ENCODE measurements around the gene CDK5.

The CDK5 gene

DNA sequence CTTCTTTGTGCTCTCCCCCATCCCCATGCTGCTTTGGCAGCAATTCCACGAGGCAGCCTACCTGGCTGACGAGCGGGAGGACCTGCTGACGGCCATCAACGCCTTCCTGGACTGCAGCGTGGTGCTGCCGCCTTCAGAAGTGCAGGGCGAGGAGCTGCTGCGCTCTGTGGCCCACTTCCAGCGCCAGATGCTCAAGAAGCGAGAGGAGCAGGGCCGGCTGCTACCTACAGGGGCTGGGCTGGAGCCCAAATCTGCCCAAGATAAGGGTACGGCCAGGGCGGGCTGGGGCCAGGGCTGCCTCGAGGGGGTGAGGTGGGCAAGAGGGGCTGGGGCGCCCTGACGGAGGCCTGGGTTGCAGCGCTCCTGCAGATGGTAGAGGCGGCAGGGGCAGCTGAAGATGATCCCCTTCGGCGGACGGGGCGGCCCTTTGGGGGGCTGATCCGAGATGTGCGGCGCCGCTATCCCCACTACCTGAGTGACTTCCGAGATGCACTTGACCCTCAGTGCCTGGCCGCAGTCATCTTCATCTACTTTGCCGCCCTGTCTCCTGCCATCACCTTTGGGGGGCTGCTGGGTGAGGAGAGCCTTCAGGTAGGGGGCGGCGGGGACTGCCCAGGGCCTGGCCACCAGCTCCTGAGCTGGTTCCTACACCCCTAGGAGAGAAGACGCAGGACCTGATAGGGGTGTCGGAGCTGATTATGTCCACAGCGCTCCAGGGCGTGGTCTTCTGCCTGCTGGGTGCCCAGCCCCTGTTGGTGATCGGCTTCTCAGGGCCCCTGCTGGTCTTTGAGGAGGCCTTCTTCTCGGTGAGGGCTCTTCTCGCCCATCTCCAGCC lies 13.6 kb upstream of the CDK5 start:
- DNase-seq = no peak

DNA sequence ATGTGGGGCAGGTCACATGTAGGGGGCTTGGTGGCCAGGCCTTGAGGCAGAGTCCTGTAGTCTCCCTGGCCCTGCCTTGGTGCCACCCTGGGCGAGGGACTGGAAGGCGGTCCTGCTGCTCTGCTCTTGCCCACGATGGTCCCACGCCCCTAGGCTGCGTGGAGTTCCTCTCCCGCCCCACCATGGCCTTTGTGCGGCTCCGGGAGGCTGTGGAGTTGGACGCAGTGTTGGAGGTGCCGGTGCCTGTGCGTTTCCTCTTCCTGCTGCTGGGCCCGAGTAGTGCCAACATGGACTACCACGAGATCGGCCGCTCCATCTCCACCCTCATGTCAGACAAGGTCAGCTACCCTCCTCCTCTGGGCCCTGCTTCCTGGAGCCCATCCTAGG lies 12.9 kb upstream of the CDK5 start:
- no peak for DNase-seq

DNA sequence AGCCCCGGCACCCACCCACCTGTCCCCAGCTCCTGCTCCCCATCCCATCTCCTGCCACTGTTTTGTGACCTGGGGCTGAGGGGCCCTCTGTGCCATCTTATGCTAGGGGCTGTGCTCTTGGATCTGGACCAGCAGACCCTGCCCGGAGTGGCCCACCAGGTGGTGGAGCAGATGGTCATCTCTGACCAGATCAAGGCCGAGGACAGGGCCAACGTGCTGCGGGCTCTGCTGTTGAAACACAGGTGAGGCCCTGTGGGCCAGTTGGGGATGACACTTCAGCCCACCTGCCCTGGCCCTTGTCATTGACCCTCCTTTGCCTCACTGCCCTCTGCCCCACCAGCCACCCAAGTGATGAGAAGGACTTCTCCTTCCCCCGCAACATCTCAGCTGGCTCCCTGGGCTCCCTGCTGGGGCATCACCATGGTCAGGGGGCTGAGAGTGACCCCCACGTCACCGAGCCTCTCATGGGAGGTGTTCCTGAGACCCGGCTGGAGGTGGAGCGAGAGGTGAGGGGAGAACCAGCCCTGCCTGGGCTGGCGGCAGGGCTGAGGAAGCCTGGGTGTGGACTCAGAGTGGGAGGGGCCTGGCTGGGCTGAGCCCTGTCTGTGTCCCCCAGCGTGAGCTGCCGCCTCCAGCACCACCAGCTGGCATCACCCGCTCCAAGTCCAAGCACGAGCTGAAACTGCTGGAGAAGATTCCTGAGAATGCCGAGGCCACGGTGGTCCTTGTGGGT lies 12.3 kb upstream of the CDK5 start:
- DNase-seq = no peak

DNA sequence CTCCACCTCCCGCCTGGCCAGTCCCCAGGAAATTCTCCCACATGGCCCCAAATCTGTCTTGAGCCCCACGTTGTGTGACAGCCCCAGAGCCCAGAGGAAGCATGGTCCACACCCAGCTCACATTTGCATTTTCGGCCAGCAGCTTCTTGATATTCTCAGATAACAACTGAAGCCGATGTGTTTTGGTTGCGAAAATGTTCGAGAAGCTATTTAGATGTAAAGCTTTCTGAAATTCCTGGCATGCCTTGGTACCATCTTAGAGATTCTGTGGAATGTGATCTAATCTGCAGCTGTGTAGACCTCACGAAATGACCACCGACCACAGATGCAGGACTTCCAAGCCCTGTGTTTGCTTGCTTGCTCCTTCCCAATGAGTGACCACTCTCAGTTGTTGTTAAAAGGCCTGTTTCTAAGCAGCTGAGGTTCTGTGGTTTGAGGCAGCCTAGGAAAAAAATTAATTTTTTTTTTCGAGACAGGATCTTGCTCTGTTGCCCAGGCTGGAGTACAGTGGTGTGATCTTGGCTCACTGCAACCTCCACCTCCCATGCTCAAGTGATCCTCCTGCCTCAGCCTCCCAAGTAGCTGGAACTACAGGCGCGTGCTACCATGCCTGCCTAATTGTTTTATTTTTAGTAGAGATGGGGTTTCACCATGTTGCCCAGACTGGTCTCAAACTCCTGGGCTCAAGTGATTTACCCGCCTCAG lies 10.5 kb upstream of the CDK5 start:
- no peak for DNase-seq

DNA sequence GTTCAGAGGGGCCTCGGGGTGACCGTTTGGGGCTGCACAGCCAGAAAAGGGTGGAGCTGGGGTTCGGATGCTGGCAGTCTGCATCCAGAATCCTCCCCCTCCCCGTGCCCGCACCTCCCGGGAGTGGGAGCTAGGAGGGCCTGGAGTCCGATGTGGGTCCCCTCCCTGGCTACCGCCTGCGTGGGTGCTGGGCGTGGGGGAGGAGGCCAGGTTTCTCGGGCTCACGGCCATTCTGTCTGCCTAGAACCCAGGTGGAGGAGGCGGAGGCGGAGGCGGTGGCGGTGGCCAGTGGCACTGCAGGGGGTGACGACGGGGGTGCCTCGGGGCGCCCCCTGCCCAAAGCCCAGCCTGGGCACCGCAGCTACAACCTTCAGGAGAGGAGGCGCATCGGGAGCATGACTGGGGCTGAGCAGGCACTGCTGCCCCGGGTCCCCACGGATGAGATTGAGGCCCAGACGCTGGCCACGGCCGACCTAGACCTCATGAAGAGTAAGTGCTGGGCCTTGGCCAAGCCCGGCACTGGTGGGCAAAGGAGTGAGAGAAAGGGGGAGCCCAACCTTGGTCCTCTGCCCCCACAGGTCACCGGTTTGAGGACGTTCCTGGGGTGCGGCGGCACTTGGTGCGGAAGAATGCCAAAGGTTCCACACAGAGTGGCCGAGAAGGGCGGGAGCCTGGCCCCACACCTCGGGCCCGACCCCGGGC lies 8.7 kb upstream of the CDK5 start:
- no peak for DNase-seq

DNA sequence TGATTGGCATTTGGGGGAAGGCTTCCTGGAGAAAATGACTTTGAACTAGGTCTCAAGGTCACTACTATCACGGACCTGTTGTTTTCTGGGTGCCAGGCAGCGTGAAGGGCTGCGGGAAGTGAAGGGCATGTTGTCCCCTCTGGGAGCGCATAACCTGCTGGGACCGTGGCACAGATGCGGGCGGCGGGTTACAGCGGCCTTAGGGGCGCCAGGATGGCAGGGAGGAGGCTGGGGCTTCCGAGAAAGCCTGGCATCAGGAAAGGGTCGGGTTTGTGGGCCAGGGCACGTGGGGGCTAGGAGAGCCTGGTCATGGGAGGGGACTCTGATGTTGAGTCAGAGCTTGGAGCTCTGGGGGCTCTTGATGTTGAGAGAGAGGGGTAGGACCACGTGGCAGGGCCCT lies 7.8 kb upstream of the CDK5 start:
- DNase-seq = no peak

DNA sequence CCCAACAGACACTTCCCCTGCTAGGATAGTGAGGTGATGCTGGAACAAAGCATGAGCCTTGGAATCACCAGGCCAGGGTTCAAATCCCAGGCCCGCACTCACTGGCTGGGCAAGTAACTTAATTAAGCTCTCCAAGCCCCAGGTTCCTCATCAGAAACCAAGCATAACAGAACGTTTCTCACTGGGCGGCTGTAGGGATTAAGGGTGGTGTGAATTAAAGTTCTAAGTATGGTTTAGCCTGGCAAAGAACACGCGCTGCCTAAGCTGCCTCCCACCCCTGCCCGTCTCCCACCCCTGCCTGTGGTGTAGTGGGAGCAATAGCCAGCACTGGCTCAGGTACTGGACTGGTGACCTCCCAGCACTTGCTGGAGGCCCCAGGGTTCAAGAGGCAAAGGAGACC lies 7.3 kb upstream of the CDK5 start:
- no peak for DNase-seq

DNA sequence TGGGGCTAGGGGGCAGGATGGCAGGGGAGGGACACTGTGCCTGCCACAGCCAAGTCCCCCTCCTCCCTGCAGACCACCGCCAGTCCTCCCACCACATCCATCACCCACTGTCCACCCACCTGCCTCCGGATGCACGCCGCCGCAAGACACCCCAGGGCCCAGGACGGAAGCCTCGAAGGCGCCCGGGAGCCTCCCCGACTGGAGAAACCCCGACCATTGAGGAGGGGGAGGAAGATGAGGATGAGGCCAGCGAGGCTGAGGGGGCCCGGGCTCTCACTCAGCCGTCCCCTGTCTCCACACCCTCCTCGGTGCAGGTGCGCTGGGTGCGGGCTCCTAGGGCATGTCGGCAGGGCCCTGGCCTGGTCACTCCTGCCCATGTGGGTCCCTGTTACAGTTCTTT lies 6.8 kb upstream of the CDK5 start:
- no peak for DNase-seq

DNA sequence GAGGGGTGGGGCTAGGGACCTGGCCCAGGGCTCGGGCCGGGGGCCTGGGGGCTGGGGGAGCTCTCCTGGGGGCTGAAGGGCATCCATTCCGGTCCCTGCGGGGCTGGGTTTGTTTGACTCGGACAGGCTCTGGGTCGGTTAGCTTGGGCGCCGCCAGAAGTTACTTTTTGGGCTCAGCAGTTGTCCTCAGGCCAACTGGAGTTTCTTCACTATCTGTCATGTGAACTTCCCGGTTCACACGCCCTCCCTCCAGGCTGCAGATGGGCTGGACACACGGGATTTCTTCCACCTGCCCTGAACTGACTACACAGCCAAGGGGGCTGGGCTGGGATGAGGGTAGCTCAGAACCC lies 5.5 kb upstream of the CDK5 start:
- no peak for DNase-seq

DNA sequence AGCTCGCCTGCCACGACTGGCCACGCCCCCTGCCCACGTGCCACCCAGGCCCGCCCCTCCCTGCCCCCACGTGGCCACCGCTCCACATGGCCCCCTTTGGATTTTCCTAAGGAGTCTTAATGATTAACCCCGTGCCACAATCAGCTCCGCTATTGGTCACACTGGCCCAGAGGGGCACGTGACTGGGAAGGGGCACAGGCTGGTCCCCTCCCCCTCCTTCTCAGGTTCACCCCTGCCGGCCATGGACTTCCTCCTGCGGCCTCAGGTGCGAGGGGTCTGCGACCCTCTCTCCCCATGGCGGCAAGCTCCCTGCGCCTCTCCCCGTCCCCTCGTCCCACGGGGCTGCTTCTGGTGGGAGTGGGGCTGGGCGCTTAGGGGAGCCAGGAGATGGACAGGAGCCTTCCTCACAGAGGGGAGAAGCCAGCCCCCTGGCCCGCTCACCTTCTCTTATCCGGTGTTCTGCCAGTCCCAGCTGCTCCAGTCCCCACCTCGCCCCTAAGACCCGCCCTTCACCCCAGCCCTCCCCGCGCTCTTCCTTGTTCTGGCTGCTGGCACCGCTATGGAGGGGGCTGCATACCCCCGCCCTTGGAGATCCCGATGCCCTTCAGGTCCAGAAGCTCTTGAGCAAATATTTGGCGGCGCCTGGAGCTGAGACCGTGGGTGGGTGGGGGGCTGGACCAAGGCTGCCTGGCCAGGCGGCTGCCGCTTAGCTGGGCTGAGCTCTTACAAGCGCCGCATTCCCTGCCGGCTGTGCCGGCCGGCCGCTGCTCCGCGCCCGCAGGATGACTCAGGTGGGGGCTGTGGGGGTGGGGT lies 4.9 kb upstream of the CDK5 start:
- DNase-seq = no peak

DNA sequence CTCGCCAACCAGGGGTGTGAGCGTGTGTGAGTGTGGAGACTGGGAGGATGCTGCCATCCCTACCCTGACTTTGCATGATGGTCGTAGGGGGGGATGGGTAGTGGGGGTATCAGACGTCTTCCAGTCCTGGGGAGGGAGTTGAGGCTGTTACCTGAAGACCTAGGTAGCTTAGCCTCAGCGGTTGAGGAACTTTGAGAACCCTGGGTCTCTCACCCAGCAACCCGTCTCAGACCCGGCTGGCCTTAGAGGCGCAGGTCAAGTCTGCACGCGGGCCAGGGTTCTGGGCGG lies 4.4 kb upstream of the CDK5 start:
- no peak for DNase-seq

DNA sequence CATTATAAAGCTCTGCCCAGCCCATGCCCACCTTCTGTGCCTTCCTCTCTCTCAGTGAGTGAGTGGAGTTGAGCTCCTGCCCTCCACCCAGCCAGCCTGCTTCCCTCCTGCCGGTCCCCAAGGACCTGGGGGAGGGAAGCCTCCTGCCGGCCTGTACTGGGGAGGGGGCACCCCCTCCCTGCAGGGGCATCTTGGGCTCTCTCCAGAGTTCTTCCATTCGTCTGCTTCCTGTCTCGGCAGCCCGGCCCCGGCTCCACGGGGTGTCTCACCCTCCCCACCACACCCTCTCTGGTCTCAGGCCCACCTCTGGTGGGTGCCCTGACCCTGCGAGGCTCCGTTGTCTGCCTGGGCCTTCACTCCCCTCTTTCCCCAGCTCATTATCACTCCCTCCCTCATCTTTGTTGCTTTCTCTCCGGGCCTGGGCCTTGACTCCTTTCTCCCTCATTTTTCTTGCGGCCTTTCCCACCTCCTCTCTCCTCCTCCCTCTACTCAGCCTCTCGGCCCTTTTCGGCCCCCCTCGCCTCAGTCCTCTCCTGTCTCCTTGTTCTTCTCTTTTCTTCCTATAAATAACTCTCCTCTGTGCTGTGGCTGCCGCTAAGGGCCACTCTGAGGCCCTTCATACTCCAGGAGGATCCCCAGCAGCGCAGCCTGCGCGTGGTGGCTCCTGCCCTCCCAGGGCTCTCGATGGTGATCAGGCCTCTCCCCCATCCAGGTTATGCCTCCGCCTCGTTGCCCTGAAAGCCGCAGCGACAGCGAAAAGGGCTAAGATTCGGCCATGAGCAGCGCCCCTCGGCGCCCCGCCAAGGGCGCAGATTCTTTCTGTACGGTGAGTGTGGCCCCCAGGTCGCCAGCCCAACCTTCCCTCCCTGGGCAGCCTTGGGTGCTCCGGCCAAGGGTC lies 3.8 kb upstream of the CDK5 start:
- no peak for DNase-seq

DNA sequence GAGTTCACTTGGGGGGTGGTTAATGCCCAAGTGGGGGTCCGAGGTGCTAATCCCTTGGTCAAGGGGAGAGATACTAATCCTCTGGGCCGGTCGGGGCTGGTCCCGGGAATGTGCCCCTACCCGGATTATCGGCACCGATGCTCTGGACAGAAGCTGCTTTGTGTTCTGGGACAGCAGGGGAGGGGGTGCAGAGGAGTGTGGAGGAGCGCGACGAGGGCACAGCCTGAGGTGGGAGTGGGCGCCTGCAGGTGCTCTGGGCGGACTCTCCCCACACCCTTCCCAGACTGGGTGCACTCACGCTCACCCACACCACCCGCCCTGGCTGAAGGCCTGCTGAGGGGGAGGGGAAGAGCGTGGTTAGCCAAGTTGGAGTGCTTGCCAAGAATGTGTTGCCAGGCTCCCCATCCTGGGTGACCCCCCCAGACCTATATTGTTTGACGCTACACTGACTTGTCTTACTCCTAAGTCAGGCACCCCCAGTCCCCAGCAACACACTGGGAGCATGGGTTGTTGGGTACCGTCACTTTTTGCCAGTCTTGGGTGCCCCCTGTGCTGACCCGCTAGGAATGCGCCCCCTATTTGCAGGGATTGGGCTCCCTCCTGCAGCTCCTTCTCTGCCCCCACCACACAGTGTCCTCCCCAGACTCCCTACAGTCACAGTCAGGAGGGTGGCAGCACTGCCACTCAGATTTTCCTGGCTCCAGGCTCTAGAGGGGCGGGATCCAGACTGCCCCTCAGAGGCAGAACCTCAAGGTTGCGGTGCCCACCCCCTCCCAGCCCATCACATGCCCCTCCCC lies 2.9 kb upstream of the CDK5 start:
- DNase-seq = peak; percentile 13

DNA sequence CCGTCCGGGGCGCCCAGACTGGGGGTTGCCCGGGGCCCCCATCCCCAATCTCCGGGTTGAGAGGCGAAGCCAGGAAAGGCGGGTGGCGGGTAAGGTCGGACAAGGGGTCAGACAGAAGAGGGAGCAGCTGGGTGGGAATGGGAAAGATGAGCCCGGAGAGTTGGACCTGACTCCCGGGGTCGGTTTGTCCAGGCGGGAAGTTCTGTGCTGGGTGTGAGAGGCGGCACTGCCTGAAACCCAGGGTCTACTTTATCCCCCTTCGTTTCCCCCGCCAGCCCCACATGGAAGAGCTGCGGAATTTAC lies 2.4 kb upstream of the CDK5 start:
- DNase-seq = no peak

DNA sequence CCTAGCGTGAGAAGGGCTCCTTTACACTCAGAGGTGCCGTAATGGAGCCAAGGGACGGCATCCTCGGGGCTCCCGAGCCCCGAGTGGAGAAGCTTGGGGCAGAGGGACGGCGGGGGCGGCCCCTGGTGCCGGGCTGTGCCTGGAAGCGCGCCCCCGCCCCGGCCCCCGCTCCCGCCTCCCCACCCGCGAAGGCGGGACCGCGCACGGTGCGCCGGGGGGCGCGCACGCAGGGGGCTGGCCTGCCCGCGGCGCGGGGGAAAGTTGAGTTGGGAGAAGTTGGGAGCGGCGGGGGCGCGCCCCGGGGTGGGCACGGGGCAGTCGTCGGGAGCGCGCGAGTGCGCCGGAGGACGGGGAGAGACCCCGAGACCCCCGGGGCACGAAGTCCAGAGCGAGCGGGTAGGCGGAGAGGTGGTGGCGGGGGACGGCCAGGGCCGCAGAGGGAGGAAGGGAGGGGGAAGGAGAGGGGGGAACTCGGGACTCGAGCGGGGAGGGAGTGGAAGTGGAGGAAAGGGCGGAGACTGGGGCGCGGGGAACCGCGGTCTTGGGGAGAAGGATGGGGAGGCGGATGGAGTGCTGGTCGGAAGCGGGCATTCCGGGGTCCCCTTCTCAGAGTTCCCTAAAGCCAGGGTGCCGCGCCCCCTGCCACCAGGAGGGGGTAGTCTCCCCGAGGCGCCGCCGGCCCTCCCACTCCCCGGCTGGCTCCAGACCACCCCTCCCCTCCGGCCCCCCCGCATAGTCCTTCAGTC lies 1.8 kb upstream of the CDK5 start, which contains the start of gene SLC4A2:
Gene SLC4A2, plus strand, starts transcription at position 223 of the 746 bp plus-strand sequence. CDS start 2,399 bp downstream, outside the sequence.
- DNase-seq = peak; percentile 63

DNA sequence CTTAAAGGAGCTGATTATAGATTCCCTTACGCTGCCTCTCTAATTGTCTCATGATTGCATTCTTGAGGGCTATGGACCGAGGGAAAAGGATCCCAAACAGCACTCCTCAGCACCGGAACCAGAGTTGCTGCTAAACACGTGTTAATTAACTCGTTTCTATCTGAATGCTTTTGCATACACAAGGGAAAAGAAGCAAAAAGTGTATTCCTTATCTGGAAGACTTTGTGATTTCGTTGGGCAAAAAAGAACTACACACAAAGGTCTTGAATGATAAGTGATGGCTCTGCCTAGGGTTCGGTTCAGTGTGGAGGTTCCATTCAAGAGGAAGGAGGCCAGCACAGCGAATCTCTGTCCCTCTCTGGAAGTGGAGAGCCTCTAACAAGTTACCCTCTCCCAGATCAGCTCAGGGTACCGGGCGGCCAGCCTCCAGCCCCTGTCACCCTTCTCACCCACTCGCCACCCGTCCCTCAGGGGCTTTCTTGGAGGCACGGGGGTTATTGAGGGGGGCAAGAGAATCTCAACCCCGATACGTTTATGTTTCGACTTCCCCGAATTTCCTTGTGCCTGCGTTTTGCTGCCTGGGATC lies 1.2 kb upstream of the CDK5 start:
- DNase-seq = peak; percentile 33

DNA sequence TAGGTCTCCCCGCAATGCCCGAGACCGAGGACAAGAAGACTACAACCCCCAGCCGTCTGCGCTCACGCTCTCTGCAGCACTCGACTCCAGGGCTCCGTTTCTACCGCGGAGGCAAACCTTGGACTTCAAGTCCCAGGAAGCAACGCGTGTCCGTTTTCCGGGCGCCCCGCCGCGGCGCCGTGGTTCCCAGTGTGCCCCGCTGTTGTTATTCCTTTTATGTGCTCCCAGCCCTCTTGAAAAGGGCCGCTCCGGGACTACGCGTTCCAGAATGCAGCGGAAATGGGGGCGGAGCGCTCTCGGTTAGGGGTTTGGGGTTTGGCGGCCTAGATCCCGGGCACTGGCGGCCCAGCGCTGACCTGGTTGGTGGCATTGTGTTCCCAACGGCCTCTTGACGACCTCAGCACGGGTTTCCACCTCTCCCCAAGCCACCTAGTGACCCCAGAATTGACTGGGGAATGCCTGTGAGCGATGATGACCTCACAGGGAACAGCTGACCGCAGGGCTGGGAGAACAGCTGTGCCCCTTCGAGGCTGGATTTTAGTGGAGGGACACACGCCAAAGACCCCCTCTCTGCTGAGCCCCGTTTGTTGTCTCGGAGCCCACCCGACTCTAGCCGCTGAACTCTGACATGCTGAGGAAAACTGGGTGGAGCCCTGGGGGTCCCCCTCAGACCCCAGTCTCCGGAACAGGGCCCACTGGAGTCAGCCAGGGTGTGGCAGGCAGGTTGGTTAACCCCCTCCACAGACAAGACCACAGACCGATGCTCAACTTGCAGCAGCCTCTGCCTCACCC lies 488 bp upstream of the CDK5 start:
- peak; percentile 99 for DNase-seq

DNA sequence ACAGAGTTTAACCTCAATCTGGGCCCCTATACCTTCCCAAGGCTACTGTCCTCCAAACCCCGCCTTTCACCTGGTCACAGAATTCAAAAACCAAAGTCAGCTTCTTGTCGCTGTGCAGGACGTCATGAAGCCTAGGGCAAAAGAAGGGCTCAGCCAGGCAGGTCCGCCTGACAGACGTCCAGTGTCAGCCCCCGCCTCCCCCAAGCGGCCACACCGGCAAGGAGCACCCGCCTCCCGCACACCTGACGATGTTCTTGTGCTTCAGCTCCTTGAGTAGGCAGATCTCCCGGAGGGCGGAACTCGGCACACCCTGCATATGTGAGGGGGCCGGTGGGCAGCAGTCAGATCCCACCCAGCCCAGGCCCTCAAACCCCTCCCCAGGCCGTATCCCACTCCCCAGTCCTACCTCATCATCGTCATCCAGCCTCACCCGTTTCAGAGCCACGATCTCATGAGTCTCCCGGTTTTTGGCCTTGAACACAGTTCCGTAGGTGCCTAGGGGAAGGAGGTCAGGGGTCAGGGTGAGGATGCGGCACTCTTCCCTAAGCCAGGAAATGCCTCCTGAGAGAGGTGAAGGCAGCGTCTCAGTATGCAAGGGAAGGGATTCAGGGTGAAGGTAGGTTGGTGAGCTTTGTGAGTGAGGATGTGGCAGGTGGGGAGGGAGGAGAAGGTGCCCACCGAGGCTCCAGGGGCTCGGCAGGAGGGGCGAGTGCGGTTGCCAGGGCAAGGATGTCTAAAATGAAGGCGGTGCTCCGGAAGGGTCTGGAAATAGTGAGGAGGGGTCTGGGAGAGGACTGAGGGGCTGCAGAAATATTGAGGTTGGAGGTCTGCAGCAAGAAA lies 811 bp downstream of the CDK5 start:
- no peak for DNase-seq
